Adrenal gland (tissue), 5 donors: ENCODE measurements around the gene AOPEP.

Experiments used
- POLR2A ChIP-seq, 2 donors: fragments of 450-650 bp; IDR thresholded peaks; one replicate each; pipeline ENCODE4 v1.6.1; 2017; ENCODE audit warnings: antibody characterized with exemption in 2 of 2, mild to moderate bottlenecking in 2 of 2, moderate library complexity in 1 of 2
- TF ChIP-seq, protein P1 (sequence below), 6 experiments: fragments of 450-650 bp in 4 of 6; fragments of 200-600 bp in 2 of 6; sonication (generic) in 1 of 6; IDR thresholded peaks; 1 replicate in 5 of 6; 2 replicates in 1 of 6; pipeline versions ENCODE4 v1.5.1 to v1.8.0; 2016 to 2021; ENCODE audit warnings: antibody characterized with exemption in 6 of 6, mild to moderate bottlenecking in 2 of 6, moderate library complexity in 1 of 6
- donor health status: DM: no; HTN: no; CAD: no.

DNA sequence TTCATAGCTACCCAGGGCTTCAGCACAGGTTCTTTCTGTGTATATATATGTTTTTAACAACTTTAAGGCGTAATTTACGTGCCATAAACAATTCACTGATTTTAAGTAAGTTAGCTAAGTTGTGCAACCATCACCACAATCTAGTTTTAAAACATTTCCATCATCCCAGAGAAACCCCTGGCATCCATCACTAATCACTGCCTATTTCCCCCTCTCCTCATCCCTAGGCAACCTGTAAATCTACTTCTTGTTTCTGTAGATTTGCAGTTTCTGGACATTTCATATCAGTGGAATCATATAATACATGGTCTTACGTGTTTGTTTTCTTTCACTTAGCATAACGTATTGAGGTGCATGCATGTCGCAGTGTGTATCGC is 299.6 kb downstream of the AOPEP start:
- TF ChIP-seq, protein P1, sequence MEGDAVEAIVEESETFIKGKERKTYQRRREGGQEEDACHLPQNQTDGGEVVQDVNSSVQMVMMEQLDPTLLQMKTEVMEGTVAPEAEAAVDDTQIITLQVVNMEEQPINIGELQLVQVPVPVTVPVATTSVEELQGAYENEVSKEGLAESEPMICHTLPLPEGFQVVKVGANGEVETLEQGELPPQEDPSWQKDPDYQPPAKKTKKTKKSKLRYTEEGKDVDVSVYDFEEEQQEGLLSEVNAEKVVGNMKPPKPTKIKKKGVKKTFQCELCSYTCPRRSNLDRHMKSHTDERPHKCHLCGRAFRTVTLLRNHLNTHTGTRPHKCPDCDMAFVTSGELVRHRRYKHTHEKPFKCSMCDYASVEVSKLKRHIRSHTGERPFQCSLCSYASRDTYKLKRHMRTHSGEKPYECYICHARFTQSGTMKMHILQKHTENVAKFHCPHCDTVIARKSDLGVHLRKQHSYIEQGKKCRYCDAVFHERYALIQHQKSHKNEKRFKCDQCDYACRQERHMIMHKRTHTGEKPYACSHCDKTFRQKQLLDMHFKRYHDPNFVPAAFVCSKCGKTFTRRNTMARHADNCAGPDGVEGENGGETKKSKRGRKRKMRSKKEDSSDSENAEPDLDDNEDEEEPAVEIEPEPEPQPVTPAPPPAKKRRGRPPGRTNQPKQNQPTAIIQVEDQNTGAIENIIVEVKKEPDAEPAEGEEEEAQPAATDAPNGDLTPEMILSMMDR (IDR thresholded peaks at IDR 0.05): no peak
- TF ChIP-seq POLR2A (IDR thresholded peaks at IDR 0.05): no peak
